Measurements from ENCODE around the gene MGMT.

The MGMT gene

GRCh38 chr10:129699722-129700340, 232.8 kb downstream of the MGMT start:
- Mint-ChIP-seq H3K27ac (no peak overlapping the region), H3K4me1 (peaks cover 10% of the 10 kb centered on the region), H3K4me3 (no peak overlapping the region), H3K9me3 (no peaks in the 10 kb centered on the region), H3K36me3 (no peaks in the 10 kb centered on the region)
- no peak for DNase-seq (ENCODE audit: low spot score in 2 of 2)
- no peak for ATAC-seq

DNA sequence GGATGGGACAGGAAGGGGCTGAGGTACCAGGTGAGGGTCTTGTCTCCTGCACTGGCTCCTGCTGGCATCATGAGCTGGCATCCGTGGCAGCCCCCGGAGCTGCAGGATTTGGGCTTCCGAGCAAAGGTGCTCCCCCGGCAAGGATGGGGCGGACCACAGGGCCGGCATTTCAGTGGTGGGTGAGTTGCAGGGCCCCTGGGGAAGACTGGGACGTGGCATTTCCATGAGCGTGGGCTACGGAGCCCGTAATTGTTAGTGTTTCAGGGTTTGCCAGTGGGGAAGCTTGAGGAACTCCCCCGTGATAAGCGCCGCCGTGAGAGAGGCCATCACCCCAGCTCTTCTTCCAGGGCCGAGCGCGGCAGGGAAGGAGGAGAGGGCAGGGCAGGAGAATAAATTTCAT, 235.6 kb downstream of the MGMT start:
- no peaks in the 10 kb centered on the region for H3K9me3 Mint-ChIP-seq

DNA sequence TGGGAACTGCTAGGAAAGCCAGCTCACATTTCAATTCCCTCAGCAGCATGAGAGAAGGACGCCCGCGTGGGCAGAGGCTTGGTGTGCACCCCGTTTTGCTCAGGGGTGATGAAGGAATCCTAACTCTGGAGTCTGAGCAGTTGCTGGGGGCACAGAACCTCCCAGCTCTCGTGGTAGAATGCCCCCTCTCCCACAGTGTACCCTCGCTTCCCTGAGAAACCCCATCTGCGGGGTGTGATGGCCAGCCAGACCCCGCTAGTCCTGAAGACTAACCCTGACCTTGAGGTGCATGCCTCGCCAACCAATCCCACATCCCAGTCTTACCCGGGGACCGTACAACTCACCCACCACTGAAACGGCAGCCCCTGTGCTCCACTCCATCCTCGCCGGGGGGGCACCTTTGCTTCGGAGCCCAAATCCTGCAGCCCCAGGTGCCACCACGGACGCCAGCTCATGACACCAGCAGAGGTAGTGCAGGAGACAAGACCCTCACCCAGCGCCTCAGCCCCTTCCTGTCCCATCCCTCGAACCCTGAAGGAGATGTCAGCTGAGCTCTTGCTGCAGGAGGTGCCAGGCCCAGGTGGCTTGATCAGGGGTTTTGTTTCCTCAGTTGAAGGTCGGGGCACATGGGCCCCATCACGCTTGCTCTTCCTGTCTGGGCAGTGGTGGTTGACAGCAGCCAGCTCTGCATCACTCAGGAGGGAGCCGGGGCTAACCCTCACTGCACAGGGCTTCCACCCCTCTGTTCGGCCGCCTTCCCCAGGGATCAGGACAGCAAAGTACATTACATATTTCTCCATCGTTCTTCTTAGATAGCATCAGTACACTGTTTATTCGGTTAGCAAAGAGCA, 236.5 kb downstream of the MGMT start:
- H3K4me1 Mint-ChIP-seq: peaks cover 11% of the 10 kb centered on the region
- H3K9me3 Mint-ChIP-seq: no peaks in the 10 kb centered on the region
- H3K36me3 Mint-ChIP-seq: peaks cover 10% of the 10 kb centered on the region
- DNase-seq (ENCODE audit: low spot score in 2 of 2) (no peak), ATAC-seq (peak; percentile 24)
- no peak overlapping the region for H3K27ac Mint-ChIP-seq
- H3K4me3 Mint-ChIP-seq: no peak overlapping the region

More for the DNA sequence above, 235.6 kb downstream of the MGMT start:
- H3K27ac Mint-ChIP-seq: no peak overlapping the region
- DNase-seq (ENCODE audit: low spot score in 2 of 2): no peak
- H3K36me3 Mint-ChIP-seq: peaks cover under 1% of the 10 kb centered on the region
- H3K4me1 Mint-ChIP-seq: peaks cover 11% of the 10 kb centered on the region
- no peak for ATAC-seq
- no peak overlapping the region for H3K4me3 Mint-ChIP-seq

GRCh38 chr10:129704225-129704624, 237.2 kb downstream of the MGMT start:
- no peak overlapping the region for H3K27ac Mint-ChIP-seq
- H3K36me3 Mint-ChIP-seq: peaks cover 10% of the 10 kb centered on the region
- DNase-seq (ENCODE audit: low spot score in 2 of 2): no peak
- peaks cover 11% of the 10 kb centered on the region for H3K4me1 Mint-ChIP-seq
- H3K9me3 Mint-ChIP-seq: no peaks in the 10 kb centered on the region
- no peak overlapping the region for H3K4me3 Mint-ChIP-seq
- no peak for ATAC-seq

GRCh38 chr10:129704786-129705525, 237.9 kb downstream of the MGMT start:
- Mint-ChIP-seq H3K27ac (no peak overlapping the region), H3K36me3 (peaks cover 10% of the 10 kb centered on the region), H3K4me1 (peaks cover 11% of the 10 kb centered on the region), H3K4me3 (no peak overlapping the region), H3K9me3 (no peaks in the 10 kb centered on the region)
- ATAC-seq (no peak), DNase-seq (ENCODE audit: low spot score in 2 of 2) (no peak)

DNA sequence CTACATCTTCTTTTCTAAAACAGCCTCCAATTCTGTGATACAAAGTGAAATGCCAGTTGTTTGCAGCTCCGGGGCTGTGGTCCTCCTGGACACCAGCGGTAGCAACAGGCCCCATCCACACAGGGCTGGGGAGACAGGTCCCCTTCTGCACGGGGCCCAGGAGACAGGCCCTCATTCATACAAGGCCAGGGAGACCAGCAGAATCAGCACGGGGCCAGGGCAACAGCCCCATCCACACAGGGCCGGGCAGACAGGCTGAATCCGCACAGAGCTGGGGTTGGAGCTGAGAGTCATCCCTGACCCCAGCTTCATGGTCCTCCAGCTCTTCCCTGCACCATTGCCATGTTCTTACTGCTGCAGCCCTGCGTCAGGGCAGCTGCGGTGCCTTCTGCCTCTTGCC, 238.6 kb downstream of the MGMT start:
- H3K4me3 Mint-ChIP-seq: no peak overlapping the region
- peaks cover 10% of the 10 kb centered on the region for H3K36me3 Mint-ChIP-seq
- DNase-seq (ENCODE audit: low spot score in 2 of 2) (no peak), ATAC-seq (no peak)
- H3K27ac Mint-ChIP-seq: no peak overlapping the region
- H3K9me3 Mint-ChIP-seq: no peaks in the 10 kb centered on the region
- peaks cover 11% of the 10 kb centered on the region for H3K4me1 Mint-ChIP-seq

GRCh38 chr10:129706081-129706480, 239.0 kb downstream of the MGMT start:
- ATAC-seq (no peak), DNase-seq (ENCODE audit: low spot score in 2 of 2) (no peak)
- H3K4me1 Mint-ChIP-seq: peaks cover 11% of the 10 kb centered on the region
- H3K4me3 Mint-ChIP-seq: no peak overlapping the region
- peaks cover 13% of the 10 kb centered on the region for H3K36me3 Mint-ChIP-seq
- no peaks in the 10 kb centered on the region for H3K9me3 Mint-ChIP-seq
- H3K27ac Mint-ChIP-seq: no peak overlapping the region

DNA sequence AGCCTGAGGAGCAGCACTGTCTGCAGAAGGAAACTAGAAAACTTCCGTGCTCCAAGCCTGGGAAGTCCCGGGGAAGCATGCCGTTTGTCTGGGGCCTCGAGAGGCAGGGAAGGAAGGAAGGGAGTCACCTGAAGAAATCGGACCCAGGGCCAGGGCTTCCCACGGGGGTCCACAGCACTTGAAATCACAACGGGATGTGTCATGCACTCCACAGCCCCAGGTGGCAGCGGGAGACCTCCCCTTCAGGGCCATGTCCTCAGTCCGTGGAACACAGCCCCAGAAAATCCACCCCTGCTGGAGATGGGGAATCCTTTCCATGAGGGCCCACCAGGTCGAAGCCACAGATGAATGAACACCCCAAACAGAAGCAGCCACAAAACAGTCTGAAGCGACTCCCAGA, 239.5 kb downstream of the MGMT start:
- H3K36me3 Mint-ChIP-seq: peaks cover 16% of the 10 kb centered on the region
- H3K4me1 Mint-ChIP-seq: peaks cover 11% of the 10 kb centered on the region
- DNase-seq (ENCODE audit: low spot score in 2 of 2): no peak
- ATAC-seq: no peak
- no peaks in the 10 kb centered on the region for H3K9me3 Mint-ChIP-seq
- H3K27ac Mint-ChIP-seq: no peak overlapping the region
- no peak overlapping the region for H3K4me3 Mint-ChIP-seq

GRCh38 chr10:129707406-129708388, 240.7 kb downstream of the MGMT start:
- Mint-ChIP-seq H3K4me1 (peaks cover 11% of the 10 kb centered on the region), H3K4me3 (no peak overlapping the region), H3K9me3 (no peaks in the 10 kb centered on the region), H3K36me3 (peaks cover 17% of the 10 kb centered on the region), H3K27ac (no peak overlapping the region)
- no peak for ATAC-seq
- DNase-seq (ENCODE audit: low spot score in 2 of 2): no peak

DNA sequence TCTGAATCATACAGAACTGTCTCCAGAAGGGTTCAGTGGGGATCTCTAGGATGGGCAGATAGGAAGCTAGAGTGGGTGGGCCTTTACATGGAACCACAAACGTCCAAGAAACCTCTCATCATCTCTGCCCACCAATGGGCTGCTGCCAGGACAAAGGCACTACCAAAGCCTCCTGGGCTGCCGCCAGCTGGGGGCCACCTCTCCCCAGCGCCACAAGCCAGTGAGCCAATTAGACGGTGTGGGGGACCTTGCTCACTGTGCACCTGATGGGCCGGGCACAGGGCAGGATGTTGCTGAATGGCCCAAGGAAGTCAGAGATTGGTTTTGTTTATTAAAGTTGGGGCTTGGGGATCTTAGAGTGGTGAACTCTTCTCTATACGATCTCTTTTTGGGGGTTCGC, 242.1 kb downstream of the MGMT start:
- no peak overlapping the region for H3K27ac Mint-ChIP-seq
- peaks cover 20% of the 10 kb centered on the region for H3K36me3 Mint-ChIP-seq
- H3K9me3 Mint-ChIP-seq: no peaks in the 10 kb centered on the region
- H3K4me1 Mint-ChIP-seq: peaks cover 6% of the 10 kb centered on the region
- no peak overlapping the region for H3K4me3 Mint-ChIP-seq
- DNase-seq (ENCODE audit: low spot score in 2 of 2) (no peak), ATAC-seq (no peak)

GRCh38 chr10:129709627-129710509, 242.8 kb downstream of the MGMT start:
- DNase-seq (ENCODE audit: low spot score in 2 of 2): no peak
- no peaks in the 10 kb centered on the region for H3K9me3 Mint-ChIP-seq
- ATAC-seq: peak; percentile 26
- H3K36me3 Mint-ChIP-seq: peaks cover 20% of the 10 kb centered on the region
- H3K4me1 Mint-ChIP-seq: peaks cover 1% of the 10 kb centered on the region
- H3K4me3 Mint-ChIP-seq: no peak overlapping the region
- H3K27ac Mint-ChIP-seq: no peak overlapping the region

DNA sequence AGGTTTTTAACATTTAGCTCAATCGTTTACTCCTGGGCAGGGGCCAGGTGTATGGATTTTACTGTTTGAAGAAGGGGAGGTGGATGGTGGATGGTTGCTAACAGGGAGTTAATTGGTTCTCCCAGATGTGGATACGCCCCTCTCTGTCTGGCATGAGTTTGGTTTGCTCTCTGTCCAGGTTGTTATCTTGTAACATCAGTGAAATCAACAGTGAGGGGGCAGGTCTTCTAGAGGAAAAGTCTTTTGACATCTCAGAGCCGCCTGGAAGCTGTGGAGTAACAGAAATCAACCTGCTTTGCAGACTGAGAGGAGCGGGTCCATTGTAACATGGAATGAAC, 243.4 kb downstream of the MGMT start:
- ATAC-seq: no peak
- H3K27ac Mint-ChIP-seq: no peak overlapping the region
- no peak for DNase-seq (ENCODE audit: low spot score in 2 of 2)
- H3K4me1 Mint-ChIP-seq: no peaks in the 10 kb centered on the region
- no peaks in the 10 kb centered on the region for H3K9me3 Mint-ChIP-seq
- H3K4me3 Mint-ChIP-seq: no peak overlapping the region
- peaks cover 20% of the 10 kb centered on the region for H3K36me3 Mint-ChIP-seq

- peaks cover 20% of the 10 kb centered on the region for H3K36me3 Mint-ChIP-seq
- H3K9me3 Mint-ChIP-seq: no peaks in the 10 kb centered on the region
- no peak overlapping the region for H3K27ac Mint-ChIP-seq
- no peak overlapping the region for H3K4me3 Mint-ChIP-seq
- DNase-seq (ENCODE audit: low spot score in 2 of 2): no peak
- no peaks in the 10 kb centered on the region for H3K4me1 Mint-ChIP-seq
- ATAC-seq: no peak
Observed at GRCh38 chr10:129711291-129711690, 244.2 kb downstream of the MGMT start.

DNA sequence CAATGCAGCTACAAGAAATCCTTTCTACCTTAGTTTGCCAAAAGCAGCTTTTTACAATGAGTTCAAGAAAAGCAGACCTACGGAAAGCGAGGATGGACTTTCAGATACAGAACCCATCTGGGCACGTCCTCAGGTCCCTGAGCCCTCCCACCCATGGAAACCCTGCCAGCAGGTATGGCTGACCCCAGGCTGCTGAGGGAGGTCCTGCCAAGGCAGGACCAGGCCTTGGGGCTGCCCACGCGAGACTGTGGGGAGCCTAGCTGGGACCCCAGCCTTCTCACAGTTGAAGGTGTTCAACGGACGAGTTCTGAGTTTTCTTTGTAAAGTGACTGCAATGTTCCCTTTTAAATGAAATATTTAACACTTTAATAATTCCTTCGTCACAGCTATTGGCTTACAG, 245.0 kb downstream of the MGMT start:
- no peaks in the 10 kb centered on the region for H3K4me1 Mint-ChIP-seq

More for the DNA sequence above, 245.0 kb downstream of the MGMT start:
- Mint-ChIP-seq H3K4me3 (no peak overlapping the region), H3K9me3 (no peaks in the 10 kb centered on the region), H3K27ac (no peak overlapping the region), H3K36me3 (peaks cover 20% of the 10 kb centered on the region)
- no peak for DNase-seq (ENCODE audit: low spot score in 2 of 2)
- no peak for ATAC-seq

Data from stimulated activated effector memory CD8-positive, alpha-beta T cell treated with anti-CD3 and anti-CD28 coated beads, Interleukin-12 subunit alpha, Interleukin-12 subunit beta, amount 100 ng/mL, for 72 hours (primary cell).